ENCODE data around the gene PALM. TPM values are rescaled to one million over a fixed set of nuclear protein-coding genes. Genes with fewer than 3 reads are reported as not detected.

Gene PALM
- total and polyA plus RNA-seq, 10 of the 15 experiments (the other 5 are each of a cell fraction or from before 2014, with no cell fraction given): 0.09 to 0.95 (median 0.23) TPM; not detected in 2

GRCh38 chr19:680287-681028 lies 28.3 kb upstream of the PALM start (continued):
- TF ChIP-seq RAD21 (IDR thresholded peaks at IDR 0.05; ENCODE audit: insufficient read depth, low read depth, low read length): no peak
- no peak for TF ChIP-seq JUND (IDR thresholded peaks at IDR 0.05; ENCODE audit: low read depth, low read length)
- TF ChIP-seq NFYB (IDR thresholded peaks at IDR 0.05; ENCODE audit: insufficient read depth, low read depth, low read length): no peak
- TF ChIP-seq EED (IDR thresholded peaks at IDR 0.05; ENCODE audit: low read depth): no peak
- TF ChIP-seq JUNB (IDR thresholded peaks at IDR 0.05): no peak
- no peak for TF ChIP-seq KLF5 (IDR thresholded peaks at IDR 0.05; ENCODE audit: partially characterized antibody)
- TF ChIP-seq TCF7 (IDR thresholded peaks at IDR 0.05; ENCODE audit: borderline replicate concordance): no peak
- TF ChIP-seq ZNF207 (IDR thresholded peaks at IDR 0.05; ENCODE audit: borderline replicate concordance): no peak; the same call in 1 of the 2 replicates
- peak; percentile 90 for TF ChIP-seq RAD51 (IDR thresholded peaks at IDR 0.05)
- peak; percentile 45; the same call in 1 of the 2 replicates for TF ChIP-seq YY1 (IDR thresholded peaks at IDR 0.05; ENCODE audit: low read depth, low read length)
- TF ChIP-seq HDAC2 (IDR thresholded peaks at IDR 0.05): no peak
- TF ChIP-seq HSF1 (IDR thresholded peaks at IDR 0.05; ENCODE audit: low read depth, low read length): no peak
- no peak for TF ChIP-seq TCF3 (IDR thresholded peaks at IDR 0.05; ENCODE audit: borderline replicate concordance, insufficient read depth, low read depth, low read length)
- no peak for TF ChIP-seq NFYA (IDR thresholded peaks at IDR 0.05; ENCODE audit: borderline replicate concordance, low read depth, low read length)
- TF ChIP-seq CBX5 (IDR thresholded peaks at IDR 0.05; ENCODE audit: low read depth): no peak
- TF ChIP-seq MYB (IDR thresholded peaks at IDR 0.05; ENCODE audit: borderline replicate concordance, low read depth, low read length): no peak
- no peak for TF ChIP-seq PRDM15 (CRISPR knock-in tag; IDR thresholded peaks at IDR 0.05)
- TF ChIP-seq ZNF592 (IDR thresholded peaks at IDR 0.05): peak; percentile 64; the same call in 1 of the 2 replicates
- TF ChIP-seq POLR2A (IDR thresholded peaks at IDR 0.05; ENCODE audit: low read depth, low read length): peak; percentile 82
- TF ChIP-seq PAX5 (IDR thresholded peaks at IDR 0.05; ENCODE audit: borderline replicate concordance, low read depth, low read length): peak; percentile 22; the same call in 1 of the 2 replicates
